Measurements from ENCODE around the gene UQCRC1. TPM values are rescaled to one million over a fixed set of nuclear protein-coding genes. Genes with fewer than 3 reads are reported as not detected.

The UQCRC1 gene
- total RNA-seq, 1 experiment from 2014 or later: 413 TPM

DNA sequence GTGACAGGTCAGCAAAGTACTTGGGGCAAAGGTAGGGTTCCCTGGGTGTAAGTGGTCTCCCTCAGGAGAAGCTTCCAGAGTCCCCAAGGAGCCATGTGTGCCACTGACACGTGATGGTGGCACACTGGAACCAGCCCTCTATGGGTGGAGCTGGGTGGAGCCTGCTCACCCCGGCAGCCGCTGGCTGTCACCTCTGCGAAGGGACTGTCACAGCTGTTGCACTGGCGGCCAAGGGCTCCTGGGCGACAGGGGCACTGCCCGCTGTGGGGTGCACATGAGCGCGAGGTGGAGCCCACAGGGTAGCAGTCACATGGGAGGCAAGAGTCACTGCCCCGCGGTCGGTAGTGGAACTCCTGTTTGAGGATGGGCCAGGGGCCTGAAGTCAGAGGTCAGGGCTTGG is 41.3 kb upstream of the UQCRC1 start:
- no peaks in the 10 kb centered on the region for H3K9me3 Mint-ChIP-seq (ENCODE audit: unreplicated experiment)
- no TSS peak for BruUV-seq (replicated peaks)
- H3K36me3 Mint-ChIP-seq (ENCODE audit: insufficient read depth, unreplicated experiment): no peaks in the 10 kb centered on the region
- no peak overlapping the region for H3K4me3 Mint-ChIP-seq (ENCODE audit: unreplicated experiment)
- intact Hi-C loops (cut with micrococcal nuclease): no loop called here
- POLR2A ChIA-PET: no interaction called here
- no peaks in the 10 kb centered on the region for H3K27me3 Mint-ChIP-seq (ENCODE audit: insufficient read depth, unreplicated experiment)
- no peak overlapping the region for H3K27ac Mint-ChIP-seq (ENCODE audit: low read depth, unreplicated experiment)
- CTCF ChIA-PET: no interaction called here
- no peak for DNase-seq (ENCODE audit: unreplicated experiment)
- TF ChIP-seq, protein P1, sequence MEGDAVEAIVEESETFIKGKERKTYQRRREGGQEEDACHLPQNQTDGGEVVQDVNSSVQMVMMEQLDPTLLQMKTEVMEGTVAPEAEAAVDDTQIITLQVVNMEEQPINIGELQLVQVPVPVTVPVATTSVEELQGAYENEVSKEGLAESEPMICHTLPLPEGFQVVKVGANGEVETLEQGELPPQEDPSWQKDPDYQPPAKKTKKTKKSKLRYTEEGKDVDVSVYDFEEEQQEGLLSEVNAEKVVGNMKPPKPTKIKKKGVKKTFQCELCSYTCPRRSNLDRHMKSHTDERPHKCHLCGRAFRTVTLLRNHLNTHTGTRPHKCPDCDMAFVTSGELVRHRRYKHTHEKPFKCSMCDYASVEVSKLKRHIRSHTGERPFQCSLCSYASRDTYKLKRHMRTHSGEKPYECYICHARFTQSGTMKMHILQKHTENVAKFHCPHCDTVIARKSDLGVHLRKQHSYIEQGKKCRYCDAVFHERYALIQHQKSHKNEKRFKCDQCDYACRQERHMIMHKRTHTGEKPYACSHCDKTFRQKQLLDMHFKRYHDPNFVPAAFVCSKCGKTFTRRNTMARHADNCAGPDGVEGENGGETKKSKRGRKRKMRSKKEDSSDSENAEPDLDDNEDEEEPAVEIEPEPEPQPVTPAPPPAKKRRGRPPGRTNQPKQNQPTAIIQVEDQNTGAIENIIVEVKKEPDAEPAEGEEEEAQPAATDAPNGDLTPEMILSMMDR (IDR thresholded peaks at IDR 0.05; ENCODE audit: unreplicated experiment): no peak
- peaks cover 5% of the 10 kb centered on the region for H3K4me1 Mint-ChIP-seq (ENCODE audit: insufficient read depth, unreplicated experiment)

DNA sequence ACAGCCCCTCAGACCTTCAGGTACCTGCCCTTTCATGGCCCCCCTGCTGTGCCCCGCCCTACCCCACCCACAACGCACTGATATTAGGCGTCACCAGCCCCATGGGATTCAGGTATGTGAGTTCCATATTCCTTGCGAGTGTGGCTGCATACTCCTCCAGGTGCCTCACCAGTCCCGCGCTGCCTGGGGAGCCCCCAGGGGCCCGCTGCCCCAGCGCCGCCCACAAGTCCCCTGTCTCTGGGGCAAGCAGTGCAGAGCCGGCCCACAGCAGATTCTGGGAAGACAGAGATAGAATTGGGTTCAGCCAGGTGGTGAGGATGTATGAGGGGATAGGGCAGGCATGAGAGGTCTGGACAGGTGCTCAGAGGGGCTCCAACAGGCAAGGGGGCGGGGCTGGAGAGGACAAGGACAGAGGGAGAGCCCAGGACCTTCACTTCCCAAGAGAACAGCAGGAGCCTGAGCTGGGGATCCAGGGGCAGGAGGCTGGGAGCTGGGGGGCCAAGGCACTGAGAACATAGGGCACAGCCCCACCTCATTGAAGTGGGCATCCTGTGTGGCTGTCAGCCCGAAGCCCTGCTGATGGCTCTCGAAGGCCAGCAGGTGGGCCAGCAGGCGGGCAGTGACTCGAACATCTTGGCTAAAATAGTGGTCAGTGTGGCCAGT is 38.9 kb upstream of the UQCRC1 start:
- no peak for DNase-seq (ENCODE audit: unreplicated experiment)
- TF ChIP-seq, protein P1 (IDR thresholded peaks at IDR 0.05; ENCODE audit: unreplicated experiment): no peak
- Mint-ChIP-seq H3K36me3 (ENCODE audit: insufficient read depth, unreplicated experiment) (peaks cover 6% of the 10 kb centered on the region), H3K27ac (ENCODE audit: low read depth, unreplicated experiment) (no peak overlapping the region), H3K27me3 (ENCODE audit: insufficient read depth, unreplicated experiment) (no peaks in the 10 kb centered on the region), H3K4me3 (ENCODE audit: unreplicated experiment) (no peak overlapping the region), H3K4me1 (ENCODE audit: insufficient read depth, unreplicated experiment) (peaks cover 5% of the 10 kb centered on the region), H3K9me3 (ENCODE audit: unreplicated experiment) (no peaks in the 10 kb centered on the region)
- intact Hi-C loops (cut with micrococcal nuclease): no loop called here
- ChIA-PET POLR2A (no interaction called here), CTCF (no interaction called here)
- no TSS peak for BruUV-seq (replicated peaks)

DNA sequence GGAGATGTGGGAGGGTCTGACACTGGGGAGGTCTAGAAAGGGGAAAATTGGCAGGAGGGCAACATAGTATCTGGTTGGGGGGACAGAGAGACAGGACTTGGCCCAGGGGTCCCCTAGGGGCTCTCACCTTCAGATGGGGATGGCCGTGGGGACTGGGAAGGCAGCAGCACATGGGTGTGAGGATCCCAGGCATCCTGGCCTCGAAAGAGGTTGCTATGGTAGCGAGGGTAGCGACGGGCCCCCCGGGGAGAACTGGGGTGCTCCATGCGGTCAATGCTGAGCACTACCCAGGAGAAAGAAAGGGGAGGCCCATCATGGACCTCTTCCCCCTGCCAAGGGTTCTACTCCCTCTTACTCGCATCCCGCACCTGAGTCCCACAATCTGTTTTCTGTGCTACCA is 38.3 kb upstream of the UQCRC1 start:
- Mint-ChIP-seq H3K36me3 (ENCODE audit: insufficient read depth, unreplicated experiment) (peaks cover 6% of the 10 kb centered on the region), H3K4me3 (ENCODE audit: unreplicated experiment) (no peak overlapping the region), H3K27ac (ENCODE audit: low read depth, unreplicated experiment) (no peak overlapping the region), H3K4me1 (ENCODE audit: insufficient read depth, unreplicated experiment) (peaks cover 5% of the 10 kb centered on the region), H3K9me3 (ENCODE audit: unreplicated experiment) (no peaks in the 10 kb centered on the region), H3K27me3 (ENCODE audit: insufficient read depth, unreplicated experiment) (no peaks in the 10 kb centered on the region)
- DNase-seq (ENCODE audit: unreplicated experiment): no peak
- CTCF ChIA-PET: no interaction called here
- intact Hi-C loops (cut with micrococcal nuclease): no loop called here
- BruUV-seq (replicated peaks): no TSS peak
- POLR2A ChIA-PET: no interaction called here
- TF ChIP-seq, protein P1 (IDR thresholded peaks at IDR 0.05; ENCODE audit: unreplicated experiment): no peak

- POLR2A ChIA-PET: interaction anchor here (0.6 to 2.0 kb wide), 3 partner anchors 8 to 133 kb away, joined by 4 to 6 read pairs (median 5); partner anchors contain the start of gene SLC26A6
- Mint-ChIP-seq H3K36me3 (ENCODE audit: insufficient read depth, unreplicated experiment) (peaks cover 10% of the 10 kb centered on the region), H3K4me3 (ENCODE audit: unreplicated experiment) (no peak overlapping the region), H3K9me3 (ENCODE audit: unreplicated experiment) (no peaks in the 10 kb centered on the region), H3K27ac (ENCODE audit: low read depth, unreplicated experiment) (no peak overlapping the region), H3K27me3 (ENCODE audit: insufficient read depth, unreplicated experiment) (no peaks in the 10 kb centered on the region), H3K4me1 (ENCODE audit: insufficient read depth, unreplicated experiment) (no peaks in the 10 kb centered on the region)
- CTCF ChIA-PET: interaction anchor here (0.6 kb wide), 1 partner anchor 18 kb away, joined by 3 read pairs; the partner anchor contains the start of gene CELSR3
- no TSS peak for BruUV-seq (replicated peaks)
- TF ChIP-seq, protein P1 (IDR thresholded peaks at IDR 0.05; ENCODE audit: unreplicated experiment): no peak
- no peak for DNase-seq (ENCODE audit: unreplicated experiment)
- intact Hi-C loops (cut with micrococcal nuclease): no loop called here
Measured at GRCh38 chr3:48644898-48645760, 35.7 kb upstream of the UQCRC1 start.
